SK-N-MC (cell line): ENCODE measurements around the gene SDC3.

ENCODE experiments used
- EZH2 ChIP-seq: fragments of 200-600 bp; sonication (generic); IDR thresholded peaks from one replicate; pipeline ENCODE4 v1.6.1; 2017; ENCODE audit warnings: antibody characterized with exemption
- FOXP2 ChIP-seq: optimal IDR thresholded peaks from 2 replicates; pipeline ENCODE3; 2011; ENCODE audit warnings: mild to moderate bottlenecking, moderate library complexity; ENCODE audit not compliant: insufficient read depth; ENCODE audit errors: extremely low read length, control extremely low read depth
- POLR2AphosphoS5 ChIP-seq: IDR thresholded peaks from 2 replicates; pipeline ENCODE4 v1.6.1; 2012; ENCODE audit warnings: mild to moderate bottlenecking, low read depth, low read length, borderline replicate concordance

DNA sequence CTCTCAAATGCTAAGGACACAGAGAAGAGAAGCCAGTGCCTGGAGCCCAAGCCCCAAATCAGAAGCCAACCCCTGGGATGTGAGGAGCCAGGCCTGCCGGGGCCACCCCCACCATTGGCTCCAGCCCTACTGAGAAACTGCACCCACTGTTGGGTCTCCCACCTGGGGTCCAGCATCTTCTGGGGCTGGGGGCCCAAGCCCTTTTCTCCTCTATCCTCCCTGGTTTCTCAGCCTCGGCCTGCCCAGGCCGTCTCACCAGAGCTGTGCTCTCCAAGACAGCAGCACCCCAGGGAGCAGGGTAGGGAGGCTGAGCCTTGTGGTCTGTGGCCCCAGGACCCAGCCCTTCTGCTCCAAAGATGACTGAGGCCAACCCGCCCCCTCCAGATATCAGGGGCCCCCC is 37.9 kb downstream of the SDC3 start:
- no peak for TF ChIP-seq EZH2
- TF ChIP-seq POLR2AphosphoS5 = no peak
- TF ChIP-seq FOXP2 = no peak
